Stimulated activated naive CD4-positive, alpha-beta T cell treated with Interleukin-2 at 50 U/mL for 16 hours (primary cell): ENCODE results near the gene GLYAT.
"Not testable (repeated sequence)": the region's sequence is repeated elsewhere in the genome, so short reads cannot be mapped to it uniquely, and the experiment has no call there.

Experiments used
- DNase-seq: peaks from one replicate; lab custom pipeline; 2025; lab: John Stamatoyannopoulos, UW

GLYAT gene

DNA sequence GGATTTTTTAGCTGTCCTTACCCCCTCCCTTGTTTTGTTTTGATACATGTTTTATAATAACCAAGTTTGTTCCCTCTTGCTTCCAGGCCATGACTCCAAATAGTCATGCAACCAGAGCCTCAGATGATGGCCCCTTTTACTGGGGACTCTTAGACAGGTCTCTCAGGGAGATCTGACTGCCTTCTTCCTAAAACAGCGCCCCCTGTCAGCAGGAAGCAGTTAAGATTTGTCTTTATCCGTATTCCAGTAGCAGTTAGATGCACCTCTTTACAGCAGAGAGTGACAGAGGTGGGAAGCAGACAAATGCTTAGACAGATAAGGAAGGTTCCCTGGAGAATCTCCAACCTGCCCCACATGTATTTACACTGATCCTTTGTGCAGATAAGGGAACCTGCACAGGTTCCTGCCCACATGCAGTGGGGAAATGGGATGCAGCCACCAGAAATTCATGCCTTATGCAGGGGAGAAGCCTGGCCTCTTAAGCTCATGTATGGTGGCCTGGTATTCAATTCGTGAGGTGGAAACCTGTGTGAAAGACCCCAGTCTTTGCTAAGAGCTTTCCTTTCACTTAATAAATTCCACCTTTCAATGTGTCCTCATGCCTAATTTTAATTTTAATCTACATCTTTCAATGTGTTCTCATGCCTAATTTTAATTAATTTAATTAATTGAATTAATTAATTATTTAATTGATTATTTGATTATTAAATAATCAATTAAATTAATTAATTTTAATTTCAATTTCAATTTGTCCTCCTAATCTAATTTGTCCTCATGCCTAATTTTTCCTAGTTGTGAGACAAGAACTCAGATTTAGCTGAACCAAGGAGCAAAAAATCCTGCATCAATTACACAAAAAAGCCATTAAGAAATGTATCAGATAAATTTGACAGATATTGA, 11.5 kb upstream of the GLYAT start:
- no peak for DNase-seq

DNA sequence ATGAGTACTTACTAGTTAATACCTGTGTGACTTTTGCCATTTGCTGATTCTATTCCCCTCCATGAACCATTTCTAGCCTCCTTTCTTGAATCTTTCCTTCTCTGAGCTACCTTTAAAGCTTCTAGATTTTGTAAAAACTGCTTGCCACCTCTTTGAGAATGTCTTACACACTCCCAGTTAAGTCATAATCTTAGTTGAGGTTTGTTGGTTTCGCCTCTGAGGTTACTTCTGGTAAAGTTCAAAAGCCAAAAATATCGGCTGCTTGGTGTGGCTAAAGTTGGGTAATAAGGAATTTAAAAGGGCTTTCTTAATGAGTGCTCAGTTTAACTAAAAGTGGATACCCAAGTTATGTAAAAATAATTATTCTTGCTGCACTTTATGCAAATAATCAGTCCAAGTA, 10.4 kb upstream of the GLYAT start:
- DNase-seq = no peak

DNA sequence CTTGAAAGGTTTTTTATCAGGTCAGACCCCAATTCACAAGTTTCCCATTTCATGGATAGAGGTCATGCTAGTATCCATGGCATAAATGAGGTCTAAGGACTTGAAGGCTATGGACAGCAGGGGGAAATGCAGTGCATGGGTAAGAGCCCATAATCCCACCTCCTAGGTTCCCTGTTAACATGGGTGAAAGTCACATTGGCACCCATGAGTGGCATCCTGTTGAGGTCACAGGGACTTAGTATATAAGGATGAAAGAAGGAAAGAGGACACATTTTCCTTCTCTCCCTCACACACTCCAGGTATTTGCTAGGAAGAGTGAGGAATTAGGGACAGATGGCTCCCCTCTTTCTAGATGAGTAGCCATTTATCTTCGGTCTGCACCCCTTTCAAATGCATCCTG, 9.4 kb upstream of the GLYAT start:
- DNase-seq = no peak

DNA sequence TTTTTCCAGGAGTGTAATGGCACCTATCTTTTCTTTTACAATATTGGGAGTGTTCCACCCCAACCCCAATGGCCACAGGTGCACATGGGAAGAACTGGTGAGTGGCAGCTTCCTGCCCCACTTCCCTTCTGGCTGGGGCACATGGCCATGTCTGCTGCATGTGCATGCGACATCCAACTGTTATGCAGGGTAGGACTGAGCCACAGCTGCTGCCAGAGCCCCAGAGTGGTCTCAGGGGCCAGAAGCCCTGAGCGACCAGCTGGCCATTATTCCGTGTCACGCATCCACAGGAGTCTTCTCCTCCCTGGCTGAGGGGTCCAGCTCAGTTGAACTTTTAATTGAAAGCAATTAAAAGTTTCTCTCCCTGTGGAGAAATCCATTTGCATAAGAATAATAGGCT, 8.7 kb upstream of the GLYAT start:
- DNase-seq = no peak

DNA sequence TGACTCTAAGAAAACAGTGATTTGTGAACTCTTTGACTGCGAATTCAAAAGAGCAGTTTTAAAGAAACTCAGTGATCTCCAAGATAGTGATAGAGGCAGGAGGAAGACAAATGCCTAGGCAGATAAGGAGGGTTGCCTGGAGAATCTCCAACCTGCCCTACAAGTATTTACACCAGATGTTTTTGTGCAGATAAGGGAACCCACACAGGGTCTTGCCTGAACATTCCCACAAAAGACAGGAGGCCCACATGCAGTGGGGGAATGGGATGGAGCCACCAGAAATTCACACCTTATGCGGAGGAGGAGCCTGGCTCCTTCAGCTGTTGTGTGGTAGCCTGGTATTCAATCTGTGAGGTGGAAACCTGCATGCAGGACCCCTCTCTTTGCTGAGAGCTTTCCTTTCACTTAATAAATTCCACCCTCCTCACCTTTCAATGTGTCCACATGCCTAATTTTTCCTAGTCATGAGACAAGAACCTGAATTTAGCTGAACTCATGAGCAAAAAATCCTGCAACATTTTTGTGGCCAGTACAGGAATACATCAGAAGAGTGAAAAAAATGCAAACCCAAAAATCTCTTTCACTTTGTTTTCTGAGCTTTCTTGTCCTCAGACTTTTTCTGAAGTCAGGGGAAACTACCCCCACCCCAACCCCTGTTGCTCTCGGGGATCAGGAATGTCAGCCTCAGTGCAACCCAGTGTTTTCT, 8.1 kb upstream of the GLYAT start:
- DNase-seq = no peak

DNA sequence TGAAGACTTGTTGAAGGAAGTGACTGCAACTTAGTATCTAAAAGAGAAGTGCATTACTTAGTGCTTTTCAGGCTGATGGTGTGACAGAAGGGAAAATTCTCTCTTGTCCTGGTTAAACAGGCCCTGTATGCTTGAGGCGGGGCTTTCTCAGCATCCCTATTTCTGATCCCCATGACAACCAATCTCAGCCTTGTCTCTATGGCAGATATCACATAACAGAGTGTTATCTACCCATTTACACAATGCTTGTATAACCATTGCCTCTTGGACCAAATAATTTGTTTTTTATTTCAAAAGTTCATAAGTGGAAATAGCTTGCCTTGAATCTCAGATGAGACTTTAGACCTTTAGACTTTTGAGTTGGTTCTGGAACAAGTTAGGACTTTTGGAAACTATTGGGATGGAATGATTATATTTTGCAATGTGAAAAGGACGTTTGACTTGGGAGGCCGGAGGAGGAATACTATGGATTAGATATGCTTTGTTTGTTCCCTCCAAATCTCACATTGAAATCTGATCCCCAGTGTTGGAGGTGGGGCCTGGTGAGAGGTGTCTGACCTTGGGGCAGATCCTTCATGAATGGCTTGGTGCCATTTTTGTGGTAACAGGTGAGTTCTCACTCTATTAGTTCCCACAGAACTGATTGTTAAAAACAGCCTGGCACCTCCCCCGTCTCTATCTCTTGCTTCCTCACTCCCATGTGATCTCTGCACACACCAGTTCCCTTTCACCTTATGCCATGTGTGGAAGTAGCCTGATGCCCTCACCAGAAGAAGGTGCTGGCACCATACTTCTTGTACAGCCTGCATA, 3.1 kb upstream of the GLYAT start:
- DNase-seq = no peak

DNA sequence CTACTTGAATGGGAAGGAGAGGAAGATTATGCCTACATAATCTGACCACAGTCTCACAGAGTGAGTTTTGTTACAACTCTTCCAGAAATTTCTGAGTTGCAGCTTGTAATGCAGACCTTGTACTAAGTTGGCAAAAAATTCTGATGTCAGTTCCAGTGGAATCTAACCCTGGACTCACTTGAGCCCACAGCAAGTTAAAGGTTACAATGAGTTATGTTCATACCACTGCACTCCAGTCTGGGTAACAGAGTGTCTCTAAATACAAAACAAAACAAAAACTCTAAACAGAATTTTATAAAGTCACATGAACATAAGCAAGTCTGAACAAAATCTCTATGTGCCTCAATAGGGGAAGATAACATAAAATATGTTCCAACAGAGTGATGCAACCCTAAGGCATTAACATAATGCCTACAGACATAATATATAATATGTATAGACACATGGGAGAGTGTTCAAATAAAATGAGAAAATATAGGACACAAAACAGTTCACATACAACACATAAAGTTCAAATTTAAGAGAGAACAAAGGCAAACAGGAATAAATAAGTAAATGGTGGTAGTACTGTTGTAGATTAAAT, 1.1 kb downstream of the GLYAT start:
- DNase-seq = no peak

DNA sequence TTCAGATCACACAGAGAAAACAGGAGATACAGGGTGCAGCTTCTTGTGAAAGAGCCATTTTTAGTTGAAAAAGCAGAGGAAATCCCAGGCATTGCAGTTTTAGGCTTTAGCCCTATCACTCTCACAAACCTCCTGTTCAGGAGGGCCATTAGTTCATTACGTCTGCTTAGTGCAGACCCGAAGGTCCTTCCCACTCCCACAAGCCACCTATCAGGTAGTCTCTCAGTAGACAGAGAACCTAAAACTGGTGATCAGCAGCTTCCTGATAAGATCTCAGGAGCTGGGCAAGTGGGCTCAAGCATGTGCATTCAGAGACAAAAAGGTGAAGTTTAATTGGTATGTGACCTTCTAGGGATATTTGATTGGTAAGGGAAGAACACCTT, 4.3 kb downstream of the GLYAT start:
- no peak for DNase-seq

DNA sequence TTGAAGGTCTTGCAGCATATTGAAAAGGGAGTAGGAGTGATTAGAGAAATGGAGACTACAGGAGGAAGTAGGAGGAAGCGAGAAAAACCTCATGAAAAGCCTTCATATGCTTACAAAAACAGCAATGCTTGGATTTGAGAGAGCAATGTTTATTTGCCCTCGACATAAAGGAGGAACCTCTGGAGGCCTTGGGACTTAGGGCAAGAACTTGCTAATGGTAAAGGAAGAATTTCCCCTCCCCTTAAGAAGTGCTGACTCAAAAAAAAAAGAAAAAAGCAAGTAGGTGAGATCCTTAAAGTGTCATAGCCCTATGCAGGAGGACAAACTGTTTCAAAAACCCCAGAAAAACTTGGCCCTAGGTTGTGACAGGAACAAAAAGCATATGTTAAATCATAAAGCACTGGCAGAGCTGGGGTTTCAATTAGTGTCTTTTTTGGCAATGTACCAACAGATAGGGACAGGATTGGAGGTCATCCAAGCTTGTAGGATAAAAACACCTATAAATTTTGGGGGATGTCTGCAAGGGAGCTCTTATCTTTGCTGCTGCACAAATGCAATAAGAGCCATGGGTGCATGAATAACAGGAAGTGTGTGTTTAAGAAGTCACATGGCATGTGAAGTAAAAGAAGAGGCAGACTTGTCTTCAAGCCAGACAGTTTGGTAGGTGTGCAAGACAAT, 4.9 kb downstream of the GLYAT start:
- no peak for DNase-seq

DNA sequence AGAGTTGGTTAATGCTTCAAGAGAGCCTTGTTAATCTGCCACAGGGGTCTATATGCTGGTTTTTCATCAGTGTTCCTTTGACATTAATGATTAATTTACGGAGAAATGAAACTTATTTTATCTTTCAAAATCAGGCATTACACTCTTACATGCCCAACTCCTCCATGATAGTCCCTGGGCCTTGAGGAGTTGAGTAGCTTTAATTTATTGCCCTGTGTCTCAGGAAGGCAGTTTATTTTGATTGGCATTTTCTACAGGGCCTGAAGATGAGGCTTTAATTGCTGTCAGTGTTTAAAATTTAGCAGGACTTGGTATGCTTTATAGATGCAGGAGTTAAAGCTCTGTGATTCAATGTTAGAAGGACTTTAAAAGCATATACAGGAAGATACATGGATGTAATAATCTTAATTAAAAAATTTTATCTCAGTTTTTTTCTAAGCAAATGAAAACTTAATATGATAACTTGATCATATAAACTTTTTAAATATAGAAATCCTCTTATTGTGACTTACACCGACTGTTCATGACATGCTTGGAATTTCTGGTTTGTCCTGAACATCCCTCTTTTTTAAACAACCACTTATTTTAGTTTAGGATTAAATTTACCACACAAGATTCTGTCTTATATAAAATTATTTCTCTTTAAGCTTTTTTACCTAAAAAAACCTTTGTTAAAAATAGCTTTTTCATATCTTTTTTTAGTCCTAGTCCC, 12.2 kb downstream of the GLYAT start:
- DNase-seq = no peak

DNA sequence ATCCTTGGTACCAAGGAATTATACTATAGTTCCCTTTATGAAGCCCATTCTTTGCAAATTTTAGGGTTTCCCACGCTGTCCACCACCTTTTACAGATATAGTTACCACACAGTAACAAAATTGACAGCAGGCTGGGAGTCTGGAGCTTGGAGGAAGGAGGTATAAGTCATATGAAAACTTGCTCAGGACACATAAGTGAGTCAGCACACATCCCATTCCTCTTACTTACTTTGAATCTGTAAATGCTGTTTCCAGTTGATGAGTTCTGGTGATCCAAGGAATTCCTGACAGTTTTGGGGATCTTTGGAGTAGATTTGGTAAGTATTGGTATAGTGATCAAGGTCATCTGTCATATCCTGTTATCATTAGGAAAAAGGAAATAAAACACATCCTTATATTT, 19.2 kb downstream of the GLYAT start:
- no peak for DNase-seq

DNA sequence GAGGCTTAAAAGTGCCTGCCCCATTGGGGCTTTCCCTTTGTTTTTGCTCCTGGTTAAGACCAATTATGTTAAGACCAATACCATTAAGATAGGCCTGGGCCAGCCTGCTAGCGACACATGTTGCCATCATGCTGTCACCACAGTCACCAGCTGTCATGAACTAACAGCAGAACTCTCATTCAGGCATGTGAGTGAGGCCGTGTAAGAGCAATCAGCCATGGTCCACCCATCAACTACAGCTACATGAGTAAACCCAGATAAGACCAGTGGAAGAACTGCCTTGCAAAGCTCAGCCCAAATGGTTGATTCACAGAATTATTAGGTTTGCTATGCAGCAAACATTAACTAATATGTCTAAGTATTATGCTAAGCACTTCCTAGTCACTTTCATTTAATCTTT, 19.9 kb downstream of the GLYAT start:
- DNase-seq = no peak

DNA sequence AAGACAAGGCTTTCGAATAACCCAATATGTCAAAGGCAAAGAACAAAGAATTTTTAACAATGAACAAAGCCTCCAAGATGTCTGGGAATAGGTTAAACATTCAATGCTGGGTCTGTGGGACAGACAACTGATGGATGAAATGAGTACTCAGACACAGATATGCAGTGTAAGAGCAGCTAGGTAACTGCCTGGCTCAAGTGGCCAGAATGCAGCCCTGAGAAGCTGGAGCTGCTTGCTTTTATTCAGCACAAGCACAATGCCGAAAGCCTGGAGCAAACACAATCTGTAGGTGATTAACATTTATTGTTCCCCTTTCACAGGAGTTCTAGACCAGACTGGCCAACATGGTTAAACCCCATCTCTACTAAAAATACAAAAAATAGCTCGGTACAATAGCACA, 24.0 kb downstream of the GLYAT start:
- DNase-seq = no peak

DNA sequence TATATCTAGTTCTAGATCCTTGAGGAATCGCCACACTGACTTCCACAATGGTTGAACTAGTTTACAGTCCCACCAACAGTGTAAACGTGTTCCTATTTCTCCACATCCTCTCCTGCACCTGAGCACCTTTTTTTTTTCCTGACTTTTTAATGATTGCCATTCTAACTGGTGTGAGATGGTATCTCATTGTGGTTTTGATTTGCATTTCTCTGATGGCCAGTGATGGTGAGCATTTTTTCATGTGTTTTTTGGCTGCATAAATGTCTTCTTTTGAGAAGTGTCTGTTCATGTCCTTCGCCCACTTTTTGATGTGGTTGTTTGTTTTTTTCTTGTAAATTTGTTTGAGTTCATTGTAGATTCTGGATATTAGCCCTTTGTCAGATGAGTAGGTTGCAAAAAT, 34.9 kb downstream of the GLYAT start:
- DNase-seq = not testable (repeated sequence)

DNA sequence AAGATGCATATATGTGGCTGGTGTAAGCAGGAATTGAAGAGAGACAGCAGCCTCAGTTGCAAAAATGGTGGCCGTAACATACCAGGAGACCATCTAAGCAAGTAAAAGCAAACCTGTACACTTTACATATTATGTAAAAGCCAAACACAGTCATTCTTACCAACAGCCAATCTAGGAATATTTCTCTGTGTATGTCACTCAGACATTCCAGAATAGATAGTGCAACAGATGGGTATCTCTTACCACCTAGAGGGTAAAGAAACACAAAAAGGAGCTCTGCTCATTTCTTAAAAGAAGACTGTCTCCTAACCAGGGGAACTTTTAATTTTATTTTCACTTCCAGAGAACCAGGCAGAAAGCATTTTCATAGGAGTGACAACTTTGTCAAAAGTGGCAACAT, 38.7 kb downstream of the GLYAT start:
- no peak for DNase-seq

DNA sequence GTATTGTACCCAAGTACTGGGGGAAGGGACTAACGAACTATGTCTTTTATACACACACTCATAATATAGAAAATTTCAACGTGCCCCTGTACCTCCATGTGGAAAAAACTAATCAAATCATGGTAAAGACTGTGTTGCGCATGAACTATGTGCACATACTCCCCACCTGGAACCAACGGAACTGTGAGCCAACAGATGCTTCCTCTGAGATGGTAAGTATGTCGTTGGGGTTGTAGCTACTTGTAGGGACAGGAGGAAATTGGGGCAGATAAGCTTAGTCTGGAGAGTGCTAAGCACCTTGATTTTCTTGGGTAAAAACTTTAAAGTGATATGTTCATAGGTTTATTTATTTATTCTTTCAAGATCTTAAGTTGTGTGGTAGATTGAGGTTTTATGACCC, 40.1 kb downstream of the GLYAT start:
- no peak for DNase-seq

DNA sequence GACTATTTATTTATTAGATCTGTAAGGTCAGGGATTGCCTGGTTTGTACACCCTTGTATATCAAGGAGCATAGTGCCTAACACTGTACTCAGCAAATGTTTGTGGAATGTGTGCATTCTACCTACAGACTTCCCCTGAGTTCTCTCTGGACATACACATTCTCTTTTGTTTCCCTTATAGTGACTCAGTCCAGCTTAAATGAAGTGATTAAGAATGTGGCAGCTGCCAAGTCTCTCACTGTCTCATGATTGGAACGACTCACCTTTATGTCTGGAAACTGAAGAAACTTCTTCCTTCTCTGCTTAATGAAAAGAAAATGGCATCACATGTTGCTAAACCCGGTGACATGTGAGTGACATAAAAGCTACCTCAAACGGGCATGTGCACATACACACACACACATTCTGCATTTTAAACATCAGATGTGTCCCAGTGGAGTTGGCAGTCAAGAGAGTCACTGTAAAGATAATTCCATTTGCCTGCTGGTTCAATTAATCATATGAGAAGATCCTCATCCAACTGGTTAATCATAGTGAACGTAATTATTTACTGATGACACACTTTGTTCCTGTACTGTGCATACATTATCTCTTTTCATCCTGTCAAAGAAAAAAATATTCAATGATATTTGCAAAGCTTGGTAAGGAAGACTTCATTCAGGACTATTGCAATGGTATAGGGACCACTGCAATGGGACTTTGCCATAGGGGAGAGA, 42.8 kb downstream of the GLYAT start:
- DNase-seq = no peak

DNA sequence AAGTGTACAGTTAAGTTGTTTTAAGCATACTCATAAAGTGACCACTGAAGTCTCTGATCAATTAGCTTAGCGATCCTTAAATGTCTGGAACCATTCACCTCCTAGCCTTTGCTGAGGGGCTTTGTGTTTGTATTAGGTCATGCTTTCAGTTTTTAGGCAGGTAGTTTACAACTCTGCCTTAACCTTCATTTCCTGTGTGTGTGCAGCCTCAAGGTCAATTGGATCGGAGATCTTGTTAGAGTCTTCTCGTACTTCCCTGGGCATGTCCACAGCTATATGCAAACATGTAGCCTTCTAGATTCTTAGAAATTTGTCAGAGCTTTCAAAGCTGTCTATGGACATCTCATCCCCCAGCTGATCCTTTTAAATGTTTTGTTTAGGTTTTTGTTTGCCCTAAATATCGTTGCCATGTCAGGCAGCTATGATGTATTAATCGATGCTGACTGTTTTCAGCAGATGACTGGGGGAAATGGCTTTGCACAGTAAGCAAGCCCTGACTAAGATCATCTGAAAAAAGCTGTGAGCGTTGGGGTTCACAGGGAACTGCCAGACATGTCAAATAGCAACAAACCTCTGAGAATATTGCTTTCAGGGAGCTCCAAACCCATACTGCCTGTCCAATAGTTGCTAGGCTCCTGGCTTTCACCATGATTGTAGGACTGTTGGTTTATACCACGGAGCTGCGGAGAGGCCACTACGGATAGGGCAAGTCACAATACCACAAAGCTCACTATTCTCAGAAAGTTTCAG, 45.6 kb downstream of the GLYAT start:
- DNase-seq = no peak

DNA sequence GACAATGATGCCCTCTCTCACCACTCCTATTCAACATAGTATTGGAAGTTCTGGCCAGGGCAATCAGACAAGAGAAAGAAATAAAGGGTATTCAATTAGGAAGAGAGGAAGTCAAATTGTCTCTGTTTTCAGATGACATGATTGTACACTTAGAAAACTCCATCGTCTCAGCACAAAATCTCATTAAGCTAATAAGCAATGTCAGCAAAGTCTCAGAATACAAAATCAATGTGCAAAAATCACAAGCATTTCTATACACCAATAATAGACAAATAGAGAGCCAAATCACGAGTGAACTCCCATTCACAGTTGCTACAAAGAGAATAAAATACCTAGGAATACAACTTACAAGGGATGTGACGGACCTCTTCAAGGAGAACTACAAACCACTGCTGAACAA, 49.1 kb downstream of the GLYAT start:
- not testable (repeated sequence) for DNase-seq

DNA sequence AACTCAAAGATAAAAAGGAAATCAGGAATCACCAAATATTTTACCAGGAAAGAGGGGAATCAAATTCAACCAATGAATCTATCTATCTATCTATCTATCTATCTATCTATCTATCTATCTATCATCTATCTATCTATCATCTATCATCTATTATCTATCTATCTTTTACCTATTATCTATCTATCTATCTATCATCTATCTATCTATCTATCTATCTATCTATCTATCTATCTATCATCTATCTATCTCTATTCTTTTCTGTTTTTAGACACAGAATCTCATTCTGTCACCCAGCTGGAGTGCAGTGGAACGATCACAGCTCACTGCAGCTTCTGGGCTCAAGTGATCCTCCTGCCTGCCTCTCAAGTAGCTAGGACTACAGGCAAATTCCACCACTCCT, 54.2 kb downstream of the GLYAT start:
- not testable (repeated sequence) for DNase-seq
